PFSK-1 (cell line): ENCODE data around the gene CARD18. TPM values are rescaled to one million over a fixed set of nuclear protein-coding genes. Genes with fewer than 3 reads are reported as not detected.

ENCODE experiments used
- FOXP2 ChIP-seq: optimal IDR thresholded peaks from 2 replicates; pipeline ENCODE3; 2011; ENCODE audit warnings: borderline replicate concordance, control low read depth, inconsistent platforms; ENCODE audit not compliant: insufficient read depth; ENCODE audit errors: extremely low read length, extremely low read depth
- POLR2AphosphoS5 ChIP-seq: IDR thresholded peaks from 2 replicates; pipeline ENCODE4 v1.6.1; 2012; ENCODE audit warnings: low read depth, mild to moderate bottlenecking, control low read depth, low read length, moderate library complexity
- REST ChIP-seq, 2 experiments: IDR thresholded peaks; 2 replicates each; pipeline versions ENCODE4 v1.6.1 to v1.8.0; 2011 to 2012; ENCODE audit warnings: low read depth in 2 of 2, low read length in 2 of 2, control low read depth in 1 of 2, inconsistent platforms in 1 of 2, mild to moderate bottlenecking in 1 of 2, moderate library complexity in 1 of 2; ENCODE audit not compliant: insufficient read depth in 1 of 2
- SIN3A ChIP-seq: IDR thresholded peaks from 2 replicates; pipeline ENCODE4 v1.6.1; 2012; ENCODE audit warnings: mild to moderate bottlenecking, low read length, moderate library complexity, borderline replicate concordance; ENCODE audit not compliant: insufficient read depth
- TAF1 ChIP-seq: IDR thresholded peaks from 2 replicates; pipeline ENCODE4 v1.6.1; 2012; ENCODE audit warnings: low read length, control low read depth, borderline replicate concordance; ENCODE audit not compliant: insufficient read depth
- polyA plus RNA-seq: library from polyadenylated mRNA; unstranded; fragments of >200 nt; gene quantifications from one replicate; pipeline ENCODE4 v1.2.1, GENCODE V29; 2012; ENCODE audit warnings: low read depth, missing spikeins; ENCODE audit not compliant: insufficient read length

CARD18 gene
- polyA plus RNA-seq: not detected

GRCh38 chr11:105139669-105140068, at the start of gene CARD18:
CARD18 (minus strand) TSS chr11:105139769; CDS start chr11:105139726, 43 bp downstream.
- TF ChIP-seq FOXP2: no peak
- TF ChIP-seq POLR2AphosphoS5: no peak
- no peak for TF ChIP-seq TAF1
- TF ChIP-seq REST (IDR thresholded peaks at IDR 0.05; ENCODE audit: insufficient read depth in 1 of 2, low read depth in 2 of 2, low read length in 2 of 2): no peak
- TF ChIP-seq SIN3A: no peak

- TF ChIP-seq POLR2AphosphoS5: no peak
- TF ChIP-seq REST (IDR thresholded peaks at IDR 0.05; ENCODE audit: insufficient read depth in 1 of 2, low read depth in 2 of 2, low read length in 2 of 2): no peak
- no peak for TF ChIP-seq SIN3A
- no peak for TF ChIP-seq TAF1
- TF ChIP-seq FOXP2: no peak
Measured at GRCh38 chr11:105183987-105184386, 44.4 kb upstream of the CARD18 start.

GRCh38 chr11:105183426-105183825, 43.9 kb upstream of the CARD18 start:
- TF ChIP-seq SIN3A (no peak), REST (IDR thresholded peaks at IDR 0.05; ENCODE audit: insufficient read depth in 1 of 2, low read depth in 2 of 2, low read length in 2 of 2) (no peak), POLR2AphosphoS5 (no peak), TAF1 (no peak), FOXP2 (no peak)

- no peak for TF ChIP-seq FOXP2
- no peak for TF ChIP-seq REST (IDR thresholded peaks at IDR 0.05; ENCODE audit: insufficient read depth in 1 of 2, low read depth in 2 of 2, low read length in 2 of 2)
- no peak for TF ChIP-seq POLR2AphosphoS5
- no peak for TF ChIP-seq SIN3A
- no peak for TF ChIP-seq TAF1
Measured at GRCh38 chr11:105181521-105181920, 42.0 kb upstream of the CARD18 start.

GRCh38 chr11:105181100-105181499, 41.5 kb upstream of the CARD18 start:
- no peak for TF ChIP-seq REST (IDR thresholded peaks at IDR 0.05; ENCODE audit: insufficient read depth in 1 of 2, low read depth in 2 of 2, low read length in 2 of 2)
- no peak for TF ChIP-seq TAF1
- TF ChIP-seq POLR2AphosphoS5: no peak
- no peak for TF ChIP-seq SIN3A
- TF ChIP-seq FOXP2: no peak
